LNCaP clone FGC (cell line): ENCODE data around the gene PRKCSH.
A peak's percentile ranks its signal among the peaks of the same experiment; 100 is the strongest.
"Not testable (repeated sequence)": the region's sequence is repeated elsewhere in the genome, so short reads cannot be mapped to it uniquely, and the experiment has no call there.

ENCODE experiments used
- DNase-seq: peaks from one replicate; pipeline ENCODE4 v3.0.0-alpha.2; 2011; ENCODE audit warnings: low read depth
- H3K4me3 ChIP-seq: 2 replicates; pipeline ENCODE4 v1.5.1; 2011; ENCODE audit warnings: mild to moderate bottlenecking, low read depth, low read length, control low read depth
- TF ChIP-seq, protein P1 (sequence below): IDR thresholded peaks from 2 replicates; pipeline ENCODE4 v1.5.1; 2012; ENCODE audit warnings: mild to moderate bottlenecking; ENCODE audit not compliant: control insufficient read depth, insufficient read depth; ENCODE audit errors: extremely low read depth

Gene PRKCSH

DNA sequence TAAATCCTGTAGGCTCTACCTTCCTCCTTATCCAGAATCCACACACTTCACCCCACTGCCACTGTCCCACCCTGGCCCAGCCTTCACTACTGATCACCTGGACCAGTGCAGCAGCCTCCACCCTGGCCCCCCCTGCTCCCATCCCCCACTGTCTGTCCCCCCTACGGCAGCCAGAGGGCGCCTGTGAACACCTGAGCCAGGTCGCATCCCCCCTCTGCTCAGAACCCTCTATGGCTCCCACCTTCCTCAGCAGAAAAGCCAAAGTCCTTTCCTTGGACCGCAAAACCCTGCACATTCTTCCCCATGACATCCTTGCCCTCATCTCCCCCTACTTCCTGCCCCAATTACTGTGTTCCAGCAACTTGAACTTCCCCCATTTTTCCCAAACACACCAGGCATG is 24.8 kb downstream of the PRKCSH start:
- H3K4me3 ChIP-seq: no peak overlapping the region
- TF ChIP-seq, protein P1, sequence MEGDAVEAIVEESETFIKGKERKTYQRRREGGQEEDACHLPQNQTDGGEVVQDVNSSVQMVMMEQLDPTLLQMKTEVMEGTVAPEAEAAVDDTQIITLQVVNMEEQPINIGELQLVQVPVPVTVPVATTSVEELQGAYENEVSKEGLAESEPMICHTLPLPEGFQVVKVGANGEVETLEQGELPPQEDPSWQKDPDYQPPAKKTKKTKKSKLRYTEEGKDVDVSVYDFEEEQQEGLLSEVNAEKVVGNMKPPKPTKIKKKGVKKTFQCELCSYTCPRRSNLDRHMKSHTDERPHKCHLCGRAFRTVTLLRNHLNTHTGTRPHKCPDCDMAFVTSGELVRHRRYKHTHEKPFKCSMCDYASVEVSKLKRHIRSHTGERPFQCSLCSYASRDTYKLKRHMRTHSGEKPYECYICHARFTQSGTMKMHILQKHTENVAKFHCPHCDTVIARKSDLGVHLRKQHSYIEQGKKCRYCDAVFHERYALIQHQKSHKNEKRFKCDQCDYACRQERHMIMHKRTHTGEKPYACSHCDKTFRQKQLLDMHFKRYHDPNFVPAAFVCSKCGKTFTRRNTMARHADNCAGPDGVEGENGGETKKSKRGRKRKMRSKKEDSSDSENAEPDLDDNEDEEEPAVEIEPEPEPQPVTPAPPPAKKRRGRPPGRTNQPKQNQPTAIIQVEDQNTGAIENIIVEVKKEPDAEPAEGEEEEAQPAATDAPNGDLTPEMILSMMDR: 0 out of 2 replicates have a peak, but pooled peaks have one; percentile 10
- DNase-seq: no peak

DNA sequence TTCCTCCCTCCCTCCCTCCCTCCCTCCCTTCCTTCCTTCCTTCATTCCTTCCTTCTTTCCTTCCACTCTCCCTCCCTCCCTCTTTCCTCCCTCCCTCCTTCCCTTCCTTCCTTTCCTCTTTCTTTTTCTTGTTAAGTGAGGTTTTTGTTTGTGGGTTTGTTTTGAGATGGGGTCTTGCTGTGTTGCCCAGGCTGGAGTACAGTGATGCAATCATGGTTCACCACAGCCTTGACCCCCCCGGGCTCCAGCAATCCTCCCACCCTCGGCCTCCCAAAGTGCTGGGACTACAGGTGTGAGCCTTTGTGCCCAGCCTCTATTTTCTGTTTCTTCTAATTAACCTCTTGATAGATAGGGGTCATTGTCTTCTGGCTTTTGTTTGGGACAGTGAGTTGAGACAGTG is 26.0 kb downstream of the PRKCSH start:
- no peak for DNase-seq
- H3K4me3 ChIP-seq: no peak overlapping the region
- TF ChIP-seq, protein P1: no peak

DNA sequence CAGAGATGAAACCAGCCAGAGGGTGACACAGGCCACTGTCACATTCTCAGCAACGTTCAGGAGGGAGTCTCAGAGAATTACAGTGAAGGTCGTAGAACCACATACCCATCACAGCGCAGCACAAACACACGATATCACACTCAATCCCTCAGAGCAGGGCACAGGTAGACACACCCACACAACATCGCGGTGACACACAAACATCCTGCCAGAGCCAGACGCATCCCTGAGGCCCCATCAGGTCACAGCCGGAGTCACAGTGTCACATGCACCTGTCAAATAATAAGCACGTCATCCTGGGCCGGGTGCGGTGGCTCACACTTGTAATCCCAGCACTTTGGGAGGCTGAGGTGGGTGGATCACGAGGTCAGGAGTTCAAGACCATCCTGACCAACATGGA is 28.0 kb downstream of the PRKCSH start:
- H3K4me3 ChIP-seq: no peak overlapping the region
- DNase-seq: no peak
- TF ChIP-seq, protein P1: no peak

DNA sequence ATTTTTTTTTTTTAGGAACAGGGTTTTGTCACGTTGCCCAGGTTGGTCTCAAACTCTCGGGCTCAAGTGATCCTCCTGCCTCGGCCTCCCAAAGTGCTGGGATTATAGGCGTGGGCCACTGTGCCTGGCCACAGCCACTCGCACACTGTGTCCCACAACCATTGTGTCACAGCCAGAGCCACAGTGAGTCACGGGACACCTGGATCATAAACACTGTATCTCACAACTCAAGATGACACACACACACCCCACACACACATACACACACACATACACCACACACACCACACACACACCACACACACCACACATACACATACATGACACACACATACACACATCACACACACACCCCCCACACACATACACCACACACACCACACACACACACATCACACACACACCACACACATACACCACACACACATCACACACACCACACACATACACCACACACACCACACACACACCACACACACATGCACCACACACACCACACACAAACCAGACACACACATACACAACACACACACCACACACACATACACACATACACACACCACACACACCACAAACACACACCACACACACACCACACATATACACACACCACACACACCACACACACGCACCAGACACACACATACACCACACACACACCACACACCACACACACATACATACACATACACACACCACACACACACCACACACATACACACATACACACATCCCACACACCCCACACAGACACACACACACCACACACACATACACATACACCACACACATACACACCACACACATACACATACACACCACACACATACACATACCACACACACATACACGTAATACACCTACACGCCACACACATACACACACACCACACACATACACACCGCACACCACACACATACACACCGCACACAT is 29.2 kb downstream of the PRKCSH start:
- H3K4me3 ChIP-seq: no peak overlapping the region
- TF ChIP-seq, protein P1: no peak
- no peak for DNase-seq

DNA sequence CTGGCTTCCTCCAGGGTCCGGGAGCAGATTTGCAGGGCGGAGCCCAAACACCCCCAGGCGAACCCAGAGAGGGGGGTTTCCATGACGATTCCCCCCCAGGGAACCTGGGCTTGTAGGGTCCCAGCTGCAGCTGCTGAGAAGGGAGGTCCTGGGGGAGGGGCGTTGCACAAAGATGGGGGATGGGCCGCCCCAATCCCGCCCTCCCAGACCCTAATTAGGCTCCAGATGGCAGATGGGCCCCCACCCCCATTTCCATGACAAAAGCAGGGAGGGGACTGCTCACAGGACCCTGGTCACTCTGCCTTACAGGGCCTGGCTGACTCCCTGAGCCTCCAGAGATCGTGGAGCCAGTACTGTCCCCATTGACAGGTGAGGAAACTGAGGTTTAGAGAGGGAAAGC is 30.2 kb downstream of the PRKCSH start:
- H3K4me3 ChIP-seq: no peak overlapping the region
- TF ChIP-seq, protein P1: no peak
- no peak for DNase-seq

DNA sequence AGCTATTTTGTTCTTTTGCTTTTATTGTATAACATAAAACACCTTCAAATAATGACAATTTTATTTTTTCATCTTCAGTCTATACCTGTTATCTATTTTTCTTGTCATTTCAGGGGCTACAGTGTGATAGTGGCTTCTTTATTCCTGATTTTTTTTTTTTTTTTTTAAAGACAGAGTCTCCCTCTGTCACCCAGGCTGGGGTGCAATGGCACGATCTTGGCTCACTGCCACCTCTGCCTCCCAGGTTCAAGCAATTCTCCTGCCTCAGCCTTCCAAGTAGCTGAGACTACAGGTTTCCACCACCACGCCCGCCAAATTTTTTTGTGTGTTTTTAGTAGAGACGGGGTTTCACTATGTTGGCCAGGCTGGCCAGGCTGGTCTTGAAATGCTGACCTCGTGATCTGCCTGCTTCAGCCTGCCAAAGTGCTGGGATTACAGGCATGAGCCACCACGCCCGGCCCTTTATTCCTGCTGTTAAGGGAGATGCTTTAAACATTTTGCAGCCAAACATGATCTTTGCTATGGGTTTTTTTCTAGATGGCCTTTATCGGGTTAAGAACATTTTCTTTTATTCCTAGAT is 32.9 kb downstream of the PRKCSH start:
- DNase-seq, H3K4me3 ChIP-seq: not testable (repeated sequence)

- no peak overlapping the region for H3K4me3 ChIP-seq
- DNase-seq: no peak
- TF ChIP-seq, protein P1: no peak
Measured at GRCh38 chr19:11473725-11474124, 38.3 kb downstream of the PRKCSH start.

DNA sequence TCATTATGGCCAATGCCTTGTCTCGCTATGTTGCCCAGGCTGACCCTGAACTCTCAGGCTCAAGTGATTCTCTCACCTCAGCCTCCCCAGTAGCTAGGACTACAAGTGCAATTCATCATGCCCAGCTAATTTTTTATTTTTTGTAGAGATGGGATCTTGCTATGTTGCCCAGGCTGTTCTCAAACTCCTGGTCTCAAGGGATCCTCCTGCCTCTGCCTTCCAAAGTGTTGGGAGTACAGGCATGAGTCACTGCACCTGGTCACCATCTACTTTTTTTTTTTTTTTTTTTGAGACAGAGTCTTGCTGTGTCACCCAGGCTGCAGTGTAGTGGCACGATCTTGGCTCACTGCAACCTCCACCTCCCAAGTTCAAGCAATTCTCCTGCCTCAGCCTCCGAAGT is 39.9 kb downstream of the PRKCSH start:
- not testable (repeated sequence) for H3K4me3 ChIP-seq, DNase-seq
